B cell (primary cell): ENCODE measurements around the gene KRT74. TPM values are rescaled to one million over a fixed set of nuclear protein-coding genes. Genes with fewer than 3 reads are reported as not detected.

ENCODE experiments used
- ATAC-seq: fragments of 200-7000 bp; cut with Tn5 transposase; one replicate; pipeline ENCODE4 v1.10.0; 2021; ENCODE audit warnings: low read depth, mild to moderate bottlenecking, moderate number of reproducible peaks, moderate library complexity
- CTCF ChIA-PET: fragments of 350-600 bp; sonication (Branson Sonifier 250); formaldehyde crosslinking; loops from one replicate; lab custom pipeline; 2021; ENCODE audit warnings: antibody characterized with exemption, inconsistent platforms; lab: Charles Lee
- POLR2A ChIA-PET: fragments of 350-600 bp; sonication (Branson Sonifier 250); formaldehyde crosslinking; loops from one replicate; lab custom pipeline; 2021; ENCODE audit warnings: antibody characterized with exemption; lab: Charles Lee
- DNase-seq: peaks from one replicate; pipeline ENCODE4 v3.0.0; 2013
- H2AFZ ChIP-seq: 2 replicates; pipeline ENCODE4 v1.6.1; 2012; ENCODE audit warnings: mild to moderate bottlenecking, low read depth, low read length; ENCODE audit not compliant: insufficient read depth, poor library complexity, severe bottlenecking
- H3K27ac ChIP-seq, 2 donors: 1 replicate in 1 of 2; 2 replicates in 1 of 2; pipeline ENCODE4 v1.5.1; 2012 to 2013; ENCODE audit warnings: low read length in 2 of 2, mild to moderate bottlenecking in 2 of 2, moderate library complexity in 1 of 2
- H3K27me3 ChIP-seq, 4 experiments: fragments of 200-600 bp in 1 of 4; sonication (generic) in 1 of 4; replicated peaks in 1 of 4; 1 replicate in 2 of 4; 2 replicates in 2 of 4; pipeline versions ENCODE4 v1.6.1 to v1.7.0; 2013 to 2016; ENCODE audit warnings: low read length in 3 of 4, mild to moderate bottlenecking in 2 of 4, mixed read lengths in 1 of 4, moderate library complexity in 1 of 4; ENCODE audit not compliant: insufficient read depth in 4 of 4, control insufficient read depth in 3 of 4; ENCODE audit errors: control extremely low read depth in 1 of 4
- H3K36me3 ChIP-seq, 2 experiments: replicated peaks in 1 of 2; 1 replicate in 1 of 2; 2 replicates in 1 of 2; pipeline versions ENCODE4 v1.6.1 to v1.7.1; 2013; ENCODE audit warnings: low read length in 1 of 2; ENCODE audit not compliant: insufficient read depth in 2 of 2, control insufficient read depth in 1 of 2; ENCODE audit errors: control extremely low read depth in 1 of 2, extremely low read depth in 1 of 2
- H3K4me1 ChIP-seq, 2 donors: fragments of 200-600 bp in 1 of 2; sonication (generic) in 1 of 2; 1 replicate in 1 of 2; 2 replicates in 1 of 2; pipeline versions ENCODE4 v1.5.1 to v1.6.1; 2013 to 2017; ENCODE audit warnings: low read length in 2 of 2; ENCODE audit not compliant: control insufficient read depth in 2 of 2, insufficient read depth in 2 of 2
- H3K4me2 ChIP-seq: replicated peaks from 2 replicates; pipeline ENCODE3; 2012; ENCODE audit warnings: mild to moderate bottlenecking, low read depth, low read length; ENCODE audit not compliant: poor library complexity, severe bottlenecking
- H3K4me3 ChIP-seq, 5 experiments: fragments of 200-600 bp in 1 of 5; sonication (generic) in 1 of 5; 1 replicate in 3 of 5; 2 replicates in 2 of 5; pipeline versions ENCODE4 v1.5.1 to v1.7.0; 2011 to 2016; ENCODE audit warnings: low read length in 4 of 5, mild to moderate bottlenecking in 4 of 5, low read depth in 2 of 5, control low read depth in 1 of 5, moderate library complexity in 1 of 5; ENCODE audit not compliant: insufficient read depth in 1 of 5; ENCODE audit errors: control extremely low read depth in 1 of 5, extremely low read depth in 1 of 5
- H3K79me2 ChIP-seq: fragments of 200-600 bp; sonication (generic); one replicate; pipeline ENCODE4 v1.6.0; 2016; ENCODE audit warnings: low read length; ENCODE audit not compliant: control insufficient read depth, insufficient read depth
- H3K9ac ChIP-seq: fragments of 200-600 bp; sonication (generic); 2 replicates; pipeline ENCODE4 v1.6.1; 2017; ENCODE audit warnings: mild to moderate bottlenecking, low read length, moderate library complexity
- H3K9me3 ChIP-seq, 3 donors: one replicate each; pipeline versions ENCODE4 v1.6.1 to v1.7.1; 2013; ENCODE audit warnings: low read length in 2 of 3; ENCODE audit not compliant: control insufficient read depth in 2 of 3, insufficient read depth in 1 of 3; ENCODE audit errors: control extremely low read depth in 1 of 3
- H4K20me1 ChIP-seq: 2 replicates; pipeline ENCODE4 v1.6.0; 2012; ENCODE audit warnings: mild to moderate bottlenecking, low read length; ENCODE audit not compliant: insufficient read depth, control insufficient read depth, poor library complexity, severe bottlenecking
- H3K27ac Mint-ChIP-seq: one replicate; pipeline ENCODE4 v1.8.0; 2021; ENCODE audit warnings: mixed read lengths
- H3K27me3 Mint-ChIP-seq: one replicate; pipeline ENCODE4 v1.8.0; 2021; ENCODE audit warnings: mixed read lengths
- H3K4me1 Mint-ChIP-seq: one replicate; pipeline ENCODE4 v1.8.0; 2021; ENCODE audit warnings: mixed read lengths
- H3K4me3 Mint-ChIP-seq: one replicate; pipeline ENCODE4 v1.8.0; 2021; ENCODE audit warnings: mixed read lengths
- H3K9me3 Mint-ChIP-seq: one replicate; pipeline ENCODE4 v1.8.0; 2022; ENCODE audit warnings: mixed read lengths; ENCODE audit not compliant: insufficient read depth
- CTCF ChIP-seq: fragments of 200-600 bp; IDR thresholded peaks from one replicate; pipeline ENCODE4 v1.8.0; 2022; ENCODE audit warnings: antibody characterized with exemption, mild to moderate bottlenecking
- EZH2 ChIP-seq: IDR thresholded peaks from 2 replicates; pipeline ENCODE4 v1.6.1; 2012; ENCODE audit warnings: borderline replicate concordance, low read depth, mild to moderate bottlenecking, moderate library complexity, low read length; ENCODE audit not compliant: insufficient read depth, poor library complexity, severe bottlenecking
- WGBS: methylation state at CpG from one replicate; pipeline ENCODE4 v1.1.5; 2013; ENCODE audit warnings: missing lambda C conversion rate; ENCODE audit not compliant: insufficient coverage; 5-methylcytosine and 5-hydroxymethylcytosine counted together
- intact Hi-C: fragments of 100-400 bp; cut with micrococcal nuclease; formaldehyde crosslinking; loops from one replicate; pipeline ENCODE4 v1.10.0; 2022
- polyA plus RNA-seq: library from polyadenylated mRNA; depleted of rRNA; stranded (reverse); fragments of >200 nt; gene quantifications from 2 replicates; pipeline ENCODE4 v1.2.3, GENCODE V29; 2012
- total RNA-seq, 2 donors: library from RNA; stranded (reverse); fragments of 120-200 nt in 1 of 2; gene quantifications; 1 replicate in 1 of 2; 2 replicates in 1 of 2; pipeline versions ENCODE4 v1.2.3 to v1.2.4, GENCODE V29; 2013 to 2022

Gene KRT74
- total and polyA plus RNA-seq, 2 donors (not counting 1 experiment from before 2014, with no cell fraction given) = not detected

GRCh38 chr12:52582971-52583456, 9.4 kb upstream of the KRT74 start:
- POLR2A ChIA-PET = no interaction called here
- H2AFZ ChIP-seq = no peak overlapping the region
- intact Hi-C loops = loop anchor here (10.0 kb wide), 1 partner anchor 292 kb away; no protein-coding TSS in a partner anchor
- Mint-ChIP-seq H3K4me1 (no peaks in the 10 kb centered on the region), H3K27me3 (peaks cover 12% of the 10 kb centered on the region), H3K9me3 (no peaks in the 10 kb centered on the region), H3K27ac (no peak overlapping the region), H3K4me3 (no peak overlapping the region)
- H3K4me2 ChIP-seq = no peak overlapping the region
- H3K4me1 ChIP-seq = no peaks in the 10 kb centered on the region
- TF ChIP-seq EZH2 (no peak), CTCF (peak; percentile 38)
- no peaks in the 10 kb centered on the region for H3K79me2 ChIP-seq
- ATAC-seq (no peak), DNase-seq (peak; percentile 23)
- no peak overlapping the region for H3K27ac ChIP-seq
- no peak overlapping the region for H3K4me3 ChIP-seq
- no peaks in the 10 kb centered on the region for H3K36me3 ChIP-seq
- no peaks in the 10 kb centered on the region for H4K20me1 ChIP-seq
- 24% methylated on average over 3 of the region's 7 CpGs for WGBS
- no peak overlapping the region for H3K9ac ChIP-seq
- no peaks in the 10 kb centered on the region for H3K27me3 ChIP-seq
- CTCF ChIA-PET = interaction anchor here (1.1 to 2.4 kb wide), 2 partner anchors 297 to 397 kb away, joined by 7 to 8 read pairs; no protein-coding TSS in a partner anchor
- no peaks in the 10 kb centered on the region for H3K9me3 ChIP-seq

GRCh38 chr12:52582486-52582885, 8.8 kb upstream of the KRT74 start:
- no peaks in the 10 kb centered on the region for H3K9me3 ChIP-seq
- no peak for TF ChIP-seq CTCF
- TF ChIP-seq EZH2 = no peak
- H3K27ac ChIP-seq = no peak overlapping the region
- no peak overlapping the region for H3K9ac ChIP-seq
- no peak overlapping the region for H3K4me2 ChIP-seq
- no peak overlapping the region for H2AFZ ChIP-seq
- ATAC-seq = no peak
- H3K9me3 Mint-ChIP-seq = no peaks in the 10 kb centered on the region
- no peak overlapping the region for H3K4me3 Mint-ChIP-seq
- H4K20me1 ChIP-seq = no peaks in the 10 kb centered on the region
- no peaks in the 10 kb centered on the region for H3K36me3 ChIP-seq
- H3K4me1 Mint-ChIP-seq = no peaks in the 10 kb centered on the region
- no peaks in the 10 kb centered on the region for H3K4me1 ChIP-seq
- DNase-seq = no peak
- POLR2A ChIA-PET = no interaction called here
- CTCF ChIA-PET = interaction anchor here (1.1 to 2.4 kb wide), 2 partner anchors 298 to 398 kb away, joined by 3 to 8 read pairs; no protein-coding TSS in a partner anchor
- no peaks in the 10 kb centered on the region for H3K27me3 ChIP-seq
- intact Hi-C loops = loop anchor here (10.0 kb wide), 1 partner anchor 292 kb away; no protein-coding TSS in a partner anchor
- WGBS = no CpG with 5 or more reads among the region's 2 CpGs
- H3K79me2 ChIP-seq = no peaks in the 10 kb centered on the region
- H3K27me3 Mint-ChIP-seq = peaks cover 12% of the 10 kb centered on the region
- H3K27ac Mint-ChIP-seq = no peak overlapping the region
- H3K4me3 ChIP-seq = no peak overlapping the region
